Right lobe of liver (tissue), 4 donors: ENCODE results near the gene PRAMEF4.
"Not testable (repeated sequence)": the region's sequence is repeated elsewhere in the genome, so short reads cannot be mapped to it uniquely, and the experiment has no call there.

ENCODE experiments used
- POLR2A ChIP-seq: fragments of 450-650 bp; IDR thresholded peaks from one replicate; pipeline ENCODE4 v1.6.1; 2017; ENCODE audit warnings: antibody characterized with exemption, mild to moderate bottlenecking
- TF ChIP-seq, protein P1 (sequence below), 4 donors: fragments of 200-600 bp in 3 of 4; fragments of 450-650 bp in 1 of 4; IDR thresholded peaks; one replicate each; pipeline versions ENCODE4 v1.5.1 to v1.8.0; 2016 to 2022; ENCODE audit warnings: antibody characterized with exemption in 4 of 4, mild to moderate bottlenecking in 2 of 4
- donor health status: DM: no; HTN: no; CAD: no.
- donor health status: DM: no; HTN: no; CAD: no.
- donor health status: DM: no; HTN: yes; CAD: no.

DNA sequence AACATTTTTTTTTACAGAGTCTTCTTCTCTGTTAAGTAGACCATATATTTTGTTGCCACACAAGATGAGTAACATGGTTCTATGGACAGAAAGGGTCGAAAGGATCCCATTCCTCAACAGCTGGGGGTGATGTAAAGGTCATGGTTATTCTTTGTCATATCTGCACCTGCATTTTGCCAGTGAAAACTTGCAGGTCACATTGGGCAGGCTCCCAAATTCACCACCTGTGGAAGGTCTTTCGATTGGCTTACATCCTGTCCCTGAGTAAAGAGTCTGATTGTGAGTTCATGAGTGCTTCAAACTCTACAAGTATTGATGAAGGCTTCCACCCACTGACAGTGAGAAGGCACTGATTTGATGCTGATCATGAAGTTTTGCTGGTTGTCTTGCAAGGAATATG lies 52.8 kb downstream of the PRAMEF4 start:
- TF ChIP-seq, protein P1, sequence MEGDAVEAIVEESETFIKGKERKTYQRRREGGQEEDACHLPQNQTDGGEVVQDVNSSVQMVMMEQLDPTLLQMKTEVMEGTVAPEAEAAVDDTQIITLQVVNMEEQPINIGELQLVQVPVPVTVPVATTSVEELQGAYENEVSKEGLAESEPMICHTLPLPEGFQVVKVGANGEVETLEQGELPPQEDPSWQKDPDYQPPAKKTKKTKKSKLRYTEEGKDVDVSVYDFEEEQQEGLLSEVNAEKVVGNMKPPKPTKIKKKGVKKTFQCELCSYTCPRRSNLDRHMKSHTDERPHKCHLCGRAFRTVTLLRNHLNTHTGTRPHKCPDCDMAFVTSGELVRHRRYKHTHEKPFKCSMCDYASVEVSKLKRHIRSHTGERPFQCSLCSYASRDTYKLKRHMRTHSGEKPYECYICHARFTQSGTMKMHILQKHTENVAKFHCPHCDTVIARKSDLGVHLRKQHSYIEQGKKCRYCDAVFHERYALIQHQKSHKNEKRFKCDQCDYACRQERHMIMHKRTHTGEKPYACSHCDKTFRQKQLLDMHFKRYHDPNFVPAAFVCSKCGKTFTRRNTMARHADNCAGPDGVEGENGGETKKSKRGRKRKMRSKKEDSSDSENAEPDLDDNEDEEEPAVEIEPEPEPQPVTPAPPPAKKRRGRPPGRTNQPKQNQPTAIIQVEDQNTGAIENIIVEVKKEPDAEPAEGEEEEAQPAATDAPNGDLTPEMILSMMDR (IDR thresholded peaks at IDR 0.05): not testable (repeated sequence)
- TF ChIP-seq POLR2A: not testable (repeated sequence)
